Gastroesophageal sphincter (tissue), 4 donors: Measurements from ENCODE around the gene ALK. TPM values are rescaled to one million over a fixed set of nuclear protein-coding genes. Genes with fewer than 3 reads are reported as not detected.

Experiments
- ATAC-seq: fragments of 150-250 bp; one replicate; pipeline ENCODE4 v1.9.1; 2016; ENCODE audit warnings: mild to moderate bottlenecking, moderate library complexity
- H3K27ac ChIP-seq, 4 donors: fragments of 200-600 bp; sonication (generic) in 3 of 4; 1 replicate in 3 of 4; 2 replicates in 1 of 4; pipeline ENCODE4 v1.5.1; 2016 to 2019
- H3K27me3 ChIP-seq: fragments of 200-600 bp; sonication (generic); one replicate; pipeline ENCODE4 v1.5.1; 2019
- H3K36me3 ChIP-seq, 2 donors: fragments of 200-600 bp; sonication (generic); one replicate each; pipeline ENCODE4 v1.5.1; 2019; ENCODE audit warnings: control low read depth in 1 of 2
- H3K4me1 ChIP-seq, 3 donors: fragments of 200-600 bp; sonication (generic); 1 replicate in 2 of 3; 2 replicates in 1 of 3; pipeline ENCODE4 v1.5.1; 2016 to 2019; ENCODE audit warnings: control low read depth in 2 of 3
- H3K4me3 ChIP-seq, 2 donors: fragments of 200-600 bp; sonication (generic); one replicate each; pipeline ENCODE4 v1.5.1; 2019; ENCODE audit warnings: mild to moderate bottlenecking in 1 of 2, moderate library complexity in 1 of 2
- H3K9me3 ChIP-seq, 3 donors: fragments of 200-600 bp; sonication (generic); one replicate each; pipeline ENCODE4 v1.5.1; 2017 to 2019; ENCODE audit warnings: control low read depth in 2 of 3
- CTCF ChIP-seq, 4 experiments: fragments of 200-600 bp in 2 of 4; fragments of 450-650 bp in 2 of 4; sonication (generic) in 1 of 4; IDR thresholded peaks; one replicate each; pipeline ENCODE4 v1.5.1; 2017 to 2019; ENCODE audit warnings: antibody characterized with exemption in 4 of 4, mild to moderate bottlenecking in 2 of 4, moderate library complexity in 2 of 4
- EP300 ChIP-seq: sonication (generic); formaldehyde crosslinking; IDR thresholded peaks from one replicate; pipeline ENCODE4 v1.6.1; 2017; ENCODE audit warnings: antibody characterized with exemption, mild to moderate bottlenecking
- POLR2A ChIP-seq, 2 donors: fragments of 450-650 bp; IDR thresholded peaks; one replicate each; pipeline ENCODE4 v1.6.1; 2017; ENCODE audit warnings: antibody characterized with exemption in 2 of 2, mild to moderate bottlenecking in 2 of 2, moderate library complexity in 1 of 2
- POLR2AphosphoS5 ChIP-seq: sonication (generic); formaldehyde crosslinking; IDR thresholded peaks from one replicate; pipeline ENCODE4 v1.6.1; 2017; ENCODE audit warnings: antibody characterized with exemption
- WGBS, 2 donors: methylation state at CpG; one replicate each; pipeline ENCODE4 v1.1.5; 2018; ENCODE audit warnings: low coverage in 1 of 2; 5-methylcytosine and 5-hydroxymethylcytosine counted together
- total RNA-seq, 4 donors: library from RNA; depleted of rRNA; stranded (reverse); fragments of >200 nt; gene quantifications; one replicate each; pipeline ENCODE4 v1.1.0, GENCODE V29; 2016

The ALK gene
- total RNA-seq, 4 donors from 2014 or later: 0.94 to 1.6 (median 1.1) TPM

- no peaks in the 10 kb centered on the region for H3K36me3 ChIP-seq
- ATAC-seq: no peak
- peaks cover 4% of the 10 kb centered on the region for H3K27me3 ChIP-seq
- H3K27ac ChIP-seq: no peak overlapping the region
- 0 to 22% methylated on average over 2 to 3 of the region's 5 CpGs for WGBS, 2 donors
- H3K4me1 ChIP-seq: no peaks in the 10 kb centered on the region
- H3K9me3 ChIP-seq: no peaks in the 10 kb centered on the region
- H3K4me3 ChIP-seq: no peak overlapping the region
- TF ChIP-seq CTCF (IDR thresholded peaks at IDR 0.05) (no peak), POLR2A (IDR thresholded peaks at IDR 0.05) (no peak), EP300 (no peak), POLR2AphosphoS5 (no peak)
These were observed 19.3 kb upstream of the ALK start for GRCh38 chr2:29940706-29941105.

- WGBS, 2 donors: 40 to 69% methylated on average over 1 to 6 of the region's 8 CpGs
- Histone ChIP-seq H3K4me3 (no peak overlapping the region), H3K9me3 (no peaks in the 10 kb centered on the region), H3K27me3 (peaks cover 8% of the 10 kb centered on the region), H3K36me3 (no peaks in the 10 kb centered on the region), H3K27ac (no peak overlapping the region), H3K4me1 (no peaks in the 10 kb centered on the region)
- TF ChIP-seq CTCF (IDR thresholded peaks at IDR 0.05): no peak
- no peak for TF ChIP-seq POLR2AphosphoS5
- TF ChIP-seq POLR2A (IDR thresholded peaks at IDR 0.05): no peak
- TF ChIP-seq EP300: no peak
- no peak for ATAC-seq
These were observed 14.6 kb upstream of the ALK start for GRCh38 chr2:29936020-29936419.

GRCh38 chr2:29931818-29932217, 10.4 kb upstream of the ALK start:
- WGBS, 2 donors: 0 to 15% methylated on average over 1 of the region's 1 CpG
- no peak for ATAC-seq
- Histone ChIP-seq H3K36me3 (no peaks in the 10 kb centered on the region), H3K27me3 (peaks cover 18% of the 10 kb centered on the region), H3K27ac (no peak overlapping the region), H3K4me1 (no peaks in the 10 kb centered on the region), H3K4me3 (no peak overlapping the region), H3K9me3 (no peaks in the 10 kb centered on the region)
- TF ChIP-seq CTCF (IDR thresholded peaks at IDR 0.05): no peak
- no peak for TF ChIP-seq EP300
- TF ChIP-seq POLR2A (IDR thresholded peaks at IDR 0.05): no peak
- no peak for TF ChIP-seq POLR2AphosphoS5

GRCh38 chr2:29923110-29923721, 1.8 kb upstream of the ALK start:
- Histone ChIP-seq H3K9me3 (no peaks in the 10 kb centered on the region), H3K27me3 (peaks cover 83% of the 10 kb centered on the region), H3K27ac (no peak overlapping the region), H3K4me1 (peaks cover 0 to 29% (median 21%) of the 10 kb centered on the region in 3 donors), H3K4me3 (no peak overlapping the region), H3K36me3 (no peaks in the 10 kb centered on the region)
- peak; percentile 55 to 82 (median 71) for TF ChIP-seq CTCF (IDR thresholded peaks at IDR 0.05)
- TF ChIP-seq POLR2AphosphoS5: no peak
- WGBS, 2 donors: 23 to 43% methylated on average over 2 to 3 of the region's 3 CpGs
- no peak for ATAC-seq

GRCh38 chr2:29922605-29923004, 1.2 kb upstream of the ALK start:
- peaks cover 89% of the 10 kb centered on the region for H3K27me3 ChIP-seq
- peaks cover 0 to 29% (median 21%) of the 10 kb centered on the region in 3 donors for H3K4me1 ChIP-seq
- TF ChIP-seq CTCF (IDR thresholded peaks at IDR 0.05) (no peak), EP300 (no peak), POLR2A (IDR thresholded peaks at IDR 0.05) (no peak), POLR2AphosphoS5 (no peak)
- ATAC-seq: no peak
- no peak overlapping the region for H3K4me3 ChIP-seq
- H3K36me3 ChIP-seq: no peaks in the 10 kb centered on the region
- no peaks in the 10 kb centered on the region for H3K9me3 ChIP-seq
- WGBS, 2 donors: 50 to 60% methylated on average over 1 of the region's 4 CpGs
- no peak overlapping the region for H3K27ac ChIP-seq
